RWPE1 (cell line): Measurements from ENCODE around the gene IL4R.

Source experiments
- CTCF ChIA-PET: fragments of 350-600 bp; sonication (Branson Sonifier 250); formaldehyde crosslinking; extraction: SDS; loops from one replicate; lab custom pipeline; 2021; lab: Yijun Ruan, JAX
- POLR2A ChIA-PET: fragments of 400-600 bp; formaldehyde crosslinking; extraction: SDS; loops from one replicate; lab custom pipeline; 2020; ENCODE audit warnings: antibody characterized with exemption; ENCODE audit not compliant: low non-redundant PET; lab: Yijun Ruan, JAX
- DNase-seq: peaks from one replicate; pipeline ENCODE4 v3.0.0; 2012; ENCODE audit warnings: low spot score
- H3K27ac ChIP-seq: fragments of 450-650 bp; 2 replicates; pipeline ENCODE4 v1.5.1; 2017
- CTCF ChIP-seq: fragments of 450-650 bp; conservative IDR thresholded peaks from 2 replicates; pipeline ENCODE4 v1.5.1; 2017; ENCODE audit warnings: low read depth, mild to moderate bottlenecking

The IL4R gene

DNA sequence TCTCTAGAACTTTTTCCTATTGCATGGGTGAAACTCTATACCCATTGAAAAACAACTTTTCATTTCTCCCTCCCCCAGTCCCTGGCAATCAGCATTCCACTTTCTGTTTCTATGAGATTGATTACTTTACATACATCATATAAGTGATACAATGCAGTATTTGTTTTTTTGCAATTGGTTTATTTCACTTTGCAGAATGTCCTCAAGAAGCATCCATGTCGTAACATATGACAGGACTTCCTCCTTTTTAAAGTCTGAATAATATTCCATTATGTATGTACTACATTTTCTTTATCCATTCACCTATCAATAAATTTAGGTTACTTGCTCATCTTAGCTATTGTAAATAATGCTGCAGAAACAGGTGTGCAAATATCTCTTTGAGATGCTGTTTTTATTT, 97.0 kb downstream of the IL4R start:
- POLR2A ChIA-PET = no interaction called here
- DNase-seq = no peak
- no peak for TF ChIP-seq CTCF
- CTCF ChIA-PET = interaction anchor here (0.6 kb wide), 1 partner anchor 114 kb away, joined by 4 read pairs; no protein-coding TSS in a partner anchor
- H3K27ac ChIP-seq = no peak overlapping the region

DNA sequence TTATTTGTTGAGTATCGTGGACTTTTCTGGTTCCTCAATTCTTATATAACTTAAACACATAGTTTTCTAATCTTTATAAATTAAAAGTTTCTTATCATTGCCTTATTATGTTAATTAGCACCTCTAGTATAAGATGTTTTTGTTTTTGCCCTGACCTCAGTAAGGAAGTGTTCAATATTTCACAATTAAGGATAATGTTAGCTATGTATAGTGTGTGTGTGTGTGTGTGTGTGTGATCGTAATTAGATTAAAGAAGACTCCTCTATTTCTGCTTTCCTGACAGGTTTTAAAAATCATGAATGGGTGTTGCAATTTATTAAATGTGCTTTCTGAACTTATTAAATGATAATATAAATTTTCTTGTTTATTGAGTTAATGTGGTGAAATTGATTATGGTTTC, 100.2 kb downstream of the IL4R start:
- no peak for TF ChIP-seq CTCF
- no peak for DNase-seq
- no peak overlapping the region for H3K27ac ChIP-seq
- POLR2A ChIA-PET = no interaction called here
- CTCF ChIA-PET = no interaction called here
